KG1 (cell line): ENCODE data around the gene ORAI1.
"Not testable (repeated sequence)": the region's sequence is repeated elsewhere in the genome, so short reads cannot be mapped to it uniquely, and the experiment has no call there.

ENCODE experiments used
- DNase-seq: peaks from one replicate; lab custom pipeline; 2025; lab: John Stamatoyannopoulos, UW

Gene ORAI1

DNA sequence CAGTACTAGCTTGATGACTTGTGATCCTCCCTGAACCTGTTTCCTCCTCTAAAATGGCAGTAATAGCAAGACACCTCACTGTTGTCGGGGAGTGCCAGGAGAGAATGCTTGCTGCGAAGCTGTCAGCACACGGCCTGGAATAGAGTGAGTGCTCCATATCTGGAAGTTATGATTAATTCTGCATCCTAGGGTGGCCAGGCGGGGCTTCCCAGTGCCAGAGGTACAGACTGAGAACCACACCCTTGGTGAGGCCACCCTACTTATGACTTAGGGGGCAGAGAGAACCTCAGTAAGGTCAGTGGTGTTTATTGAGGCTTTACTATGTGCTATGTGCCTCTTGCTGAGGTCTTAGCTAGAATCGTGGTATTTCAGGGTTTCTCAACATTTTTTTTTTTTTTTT, 23.0 kb downstream of the ORAI1 start:
- no peak for DNase-seq

DNA sequence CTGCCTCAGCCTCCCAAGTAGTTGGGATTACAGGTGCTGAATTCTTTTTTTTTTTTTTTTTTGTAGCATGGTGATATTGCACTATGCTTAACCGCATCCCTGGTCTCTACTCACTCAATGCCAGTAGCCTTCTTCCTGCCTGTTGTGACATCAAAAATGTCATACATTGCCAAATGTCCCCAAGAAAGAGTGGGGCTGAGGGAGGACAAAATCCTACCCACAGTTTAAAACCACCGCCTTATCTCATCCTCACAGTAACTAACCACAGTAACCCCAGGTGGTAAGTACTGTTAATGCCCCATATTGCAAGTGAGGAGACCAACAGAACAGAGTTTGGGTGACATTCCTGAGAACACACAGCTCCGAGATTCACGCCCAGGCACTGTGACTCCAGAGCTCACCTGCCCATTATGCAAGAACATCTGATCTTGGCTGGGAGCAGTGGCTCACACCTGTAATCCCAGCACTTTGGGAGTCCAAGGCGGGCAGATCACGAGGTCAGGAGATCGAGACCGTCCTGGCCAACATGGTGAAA, 23.6 kb downstream of the ORAI1 start:
- peak; percentile 50 for DNase-seq

GRCh38 chr12:121651320-121651719, 25.0 kb downstream of the ORAI1 start:
- no peak for DNase-seq

- no peak for DNase-seq
These were observed 26.6 kb downstream of the ORAI1 start for GRCh38 chr12:121652767-121653497.

- no peak for DNase-seq
These were observed 27.7 kb downstream of the ORAI1 start for GRCh38 chr12:121653999-121654398.

GRCh38 chr12:121656122-121656521, 29.8 kb downstream of the ORAI1 start:
- no peak for DNase-seq

GRCh38 chr12:121657305-121658008, 31.1 kb downstream of the ORAI1 start:
- no peak for DNase-seq

DNA sequence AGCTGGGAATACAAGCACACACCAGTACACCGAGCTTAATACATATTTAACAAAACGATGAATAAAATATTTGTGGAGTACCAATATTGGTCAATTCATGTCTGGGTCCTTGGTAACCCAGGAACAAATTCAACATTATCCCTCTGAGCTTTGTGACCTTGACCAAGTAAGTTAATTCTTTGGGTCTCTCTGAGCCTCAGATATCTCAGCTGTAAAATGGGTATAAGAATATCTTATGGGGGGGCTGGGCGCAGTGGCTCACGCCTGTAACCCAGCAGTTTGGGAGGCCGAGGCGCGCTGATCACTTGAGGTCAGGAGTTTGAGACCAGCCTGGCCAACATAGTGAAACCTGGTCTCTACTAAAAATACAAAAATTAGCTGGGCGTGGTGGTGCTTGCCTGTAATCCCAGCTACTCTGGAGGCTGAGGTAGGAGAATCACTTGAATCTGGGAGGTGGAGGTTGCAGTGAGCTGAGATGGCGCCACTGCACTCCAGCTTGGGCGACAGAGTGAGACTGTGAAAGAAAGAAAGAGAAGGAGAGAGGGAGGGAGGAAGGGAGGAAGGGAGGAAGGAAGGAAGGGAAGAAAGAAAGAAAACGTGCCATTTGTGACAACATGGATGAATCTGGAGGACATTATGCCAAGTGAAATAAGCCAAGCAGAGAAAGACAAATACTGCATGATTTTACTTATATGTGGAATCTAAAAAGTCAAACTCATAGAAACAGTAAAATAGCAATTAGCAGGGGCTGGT, 35.2 kb downstream of the ORAI1 start:
- DNase-seq, result not testable (repeated sequence)

DNA sequence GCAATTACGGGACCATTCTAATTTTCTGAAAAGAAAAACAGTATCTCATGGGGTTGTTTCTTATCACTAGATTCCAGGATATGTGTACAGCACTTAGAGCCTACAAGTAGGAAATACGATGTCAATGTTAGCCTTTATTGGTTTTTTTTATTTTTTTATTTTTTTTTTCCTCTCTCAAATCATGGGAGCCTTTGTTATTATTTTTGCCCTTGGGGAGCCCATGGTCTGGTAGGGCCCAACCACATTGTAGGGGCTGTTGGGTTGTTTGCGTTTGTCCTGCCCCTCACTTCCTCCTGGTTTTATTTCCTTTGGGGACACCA, 37.2 kb downstream of the ORAI1 start:
- no peak for DNase-seq

- not testable (repeated sequence) for DNase-seq
These were observed 40.5 kb downstream of the ORAI1 start for GRCh38 chr12:121666829-121667228.

- peak; percentile 31 for DNase-seq
These were observed 42.6 kb downstream of the ORAI1 start for GRCh38 chr12:121668750-121669520.

- no peak for DNase-seq
These were observed 43.2 kb downstream of the ORAI1 start, which contains the start of gene MORN3 for GRCh38 chr12:121669521-121669900. MORN3 (minus strand) TSS chr12:121669654; CDS start chr12:121669483, 171 bp downstream.

GRCh38 chr12:121673013-121673511, 46.7 kb downstream of the ORAI1 start:
- DNase-seq, result no peak

GRCh38 chr12:121676190-121676589, 49.9 kb downstream of the ORAI1 start:
- no peak for DNase-seq

GRCh38 chr12:121678305-121678704, 52.0 kb downstream of the ORAI1 start:
- no peak for DNase-seq

DNA sequence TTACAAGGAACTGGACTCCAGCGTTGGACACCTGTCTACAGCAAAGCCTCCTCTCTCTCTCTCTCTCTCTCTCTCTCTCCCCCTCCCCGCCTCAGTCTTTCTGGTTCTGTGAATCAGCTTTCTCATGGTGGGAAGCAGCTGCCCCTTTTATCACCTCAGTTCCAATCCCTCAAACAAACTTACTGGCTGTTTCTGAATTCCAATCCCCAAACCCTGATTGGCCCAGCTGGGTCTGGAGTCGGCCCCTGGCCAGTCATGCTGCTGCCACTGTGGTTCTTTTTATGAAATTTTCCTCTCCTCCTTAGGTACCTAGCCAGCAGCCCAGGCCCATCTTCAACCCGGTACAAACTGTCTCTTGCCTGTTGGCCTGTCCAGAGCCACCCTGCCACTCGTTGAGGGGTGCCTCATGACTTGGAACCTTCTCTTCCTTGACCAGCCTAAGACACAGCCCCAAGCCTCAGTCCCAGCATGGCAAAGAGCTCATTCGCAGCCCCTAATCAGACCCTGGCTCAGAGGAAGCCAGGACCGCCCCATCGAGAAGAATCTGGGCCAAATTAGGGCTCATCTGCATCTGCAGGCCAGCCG, 52.5 kb downstream of the ORAI1 start:
- no peak for DNase-seq

- not testable (repeated sequence) for DNase-seq
These were observed 53.4 kb downstream of the ORAI1 start for GRCh38 chr12:121679661-121680197.

GRCh38 chr12:121688966-121689365, 62.6 kb downstream of the ORAI1 start:
- DNase-seq, result no peak

GRCh38 chr12:121689430-121689829, 63.1 kb downstream of the ORAI1 start:
- no peak for DNase-seq
